ENCODE measurements around the gene EPHA3. TPM values are rescaled to one million over a fixed set of nuclear protein-coding genes. Genes with fewer than 3 reads are reported as not detected.

The EPHA3 gene
- total and polyA plus RNA-seq, 2 donors (not counting 1 experiment from before 2014, with no cell fraction given): 0.01 TPM; not detected in 1

DNA sequence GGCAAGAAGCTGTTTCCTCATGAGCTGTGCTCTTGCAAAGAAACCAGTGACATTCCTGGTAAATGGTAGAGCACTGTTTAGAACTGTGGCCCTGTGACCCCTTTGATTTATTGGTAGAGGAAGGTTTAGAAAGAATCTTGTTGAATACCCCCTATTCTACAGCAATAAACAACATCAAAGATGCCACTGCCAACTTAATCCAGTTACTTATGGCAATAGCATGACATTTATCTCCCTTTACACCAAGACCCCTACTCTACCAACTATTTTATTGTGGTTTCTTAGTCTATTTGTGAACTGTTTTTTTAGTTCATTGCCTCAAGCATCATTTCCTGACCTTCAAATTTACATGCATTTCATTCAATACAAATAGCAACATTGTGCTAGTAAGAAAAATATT lies 288.6 kb downstream of the EPHA3 start:
- ATAC-seq (ENCODE audit: low read depth): no peak

DNA sequence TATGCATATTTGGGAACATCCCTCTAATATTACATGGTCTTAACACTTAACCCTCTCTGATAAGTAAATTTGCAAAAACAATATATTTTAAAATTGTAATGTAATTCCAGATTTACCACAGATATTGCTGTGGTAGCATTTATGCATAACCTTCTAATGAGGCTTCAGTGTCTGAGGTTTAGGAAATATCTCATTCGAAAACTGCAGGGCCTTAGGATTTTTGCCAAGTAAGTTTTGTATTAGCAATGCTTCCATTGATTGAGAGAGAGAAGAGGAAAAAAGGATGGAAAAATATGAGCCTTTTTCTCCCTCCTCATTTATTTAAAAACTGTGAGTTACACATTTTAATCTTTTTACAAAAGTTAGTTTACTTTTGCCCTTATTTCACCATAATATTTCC lies 294.6 kb downstream of the EPHA3 start:
- no peak for DNase-seq
- Histone ChIP-seq H3K4me1 (ENCODE audit: control insufficient read depth in 2 of 2, insufficient read depth in 2 of 2, low read length in 2 of 2) (no peaks in the 10 kb centered on the region), H3K27ac (ENCODE audit: low read length in 2 of 2) (no peak overlapping the region), H3K79me2 (ENCODE audit: control insufficient read depth, insufficient read depth, low read length) (no peaks in the 10 kb centered on the region), H3K9me3 (ENCODE audit: control extremely low read depth in 1 of 3, control insufficient read depth in 2 of 3, insufficient read depth in 1 of 3, low read length in 2 of 3) (peaks cover 0 to 4% (median 0%) of the 10 kb centered on the region in 3 donors), H4K20me1 (ENCODE audit: control insufficient read depth, insufficient read depth, low read length, poor library complexity, severe bottlenecking) (no peaks in the 10 kb centered on the region), H2AFZ (ENCODE audit: insufficient read depth, low read depth, low read length, poor library complexity, severe bottlenecking) (no peak overlapping the region), H3K9ac (ENCODE audit: low read length) (no peak overlapping the region), H3K4me2 (replicated peaks; ENCODE audit: low read depth, low read length, poor library complexity, severe bottlenecking) (no peak overlapping the region), H3K4me3 (ENCODE audit: control extremely low read depth in 1 of 5, extremely low read depth in 1 of 5, insufficient read depth in 1 of 5, low read depth in 2 of 5, low read length in 4 of 5) (no peak overlapping the region), H3K36me3 (replicated peaks in 1 of 2; ENCODE audit: control extremely low read depth in 1 of 2, control insufficient read depth in 1 of 2, extremely low read depth in 1 of 2, insufficient read depth in 2 of 2, low read length in 1 of 2) (no peaks in the 10 kb centered on the region), H3K27me3 (replicated peaks in 1 of 4; ENCODE audit: control extremely low read depth in 1 of 4, control insufficient read depth in 3 of 4, insufficient read depth in 4 of 4, low read length in 3 of 4) (no peaks in the 10 kb centered on the region)
- TF ChIP-seq EZH2 (IDR thresholded peaks at IDR 0.05; ENCODE audit: borderline replicate concordance, insufficient read depth, low read depth, low read length, poor library complexity, severe bottlenecking): no peak
- TF ChIP-seq, protein P1, sequence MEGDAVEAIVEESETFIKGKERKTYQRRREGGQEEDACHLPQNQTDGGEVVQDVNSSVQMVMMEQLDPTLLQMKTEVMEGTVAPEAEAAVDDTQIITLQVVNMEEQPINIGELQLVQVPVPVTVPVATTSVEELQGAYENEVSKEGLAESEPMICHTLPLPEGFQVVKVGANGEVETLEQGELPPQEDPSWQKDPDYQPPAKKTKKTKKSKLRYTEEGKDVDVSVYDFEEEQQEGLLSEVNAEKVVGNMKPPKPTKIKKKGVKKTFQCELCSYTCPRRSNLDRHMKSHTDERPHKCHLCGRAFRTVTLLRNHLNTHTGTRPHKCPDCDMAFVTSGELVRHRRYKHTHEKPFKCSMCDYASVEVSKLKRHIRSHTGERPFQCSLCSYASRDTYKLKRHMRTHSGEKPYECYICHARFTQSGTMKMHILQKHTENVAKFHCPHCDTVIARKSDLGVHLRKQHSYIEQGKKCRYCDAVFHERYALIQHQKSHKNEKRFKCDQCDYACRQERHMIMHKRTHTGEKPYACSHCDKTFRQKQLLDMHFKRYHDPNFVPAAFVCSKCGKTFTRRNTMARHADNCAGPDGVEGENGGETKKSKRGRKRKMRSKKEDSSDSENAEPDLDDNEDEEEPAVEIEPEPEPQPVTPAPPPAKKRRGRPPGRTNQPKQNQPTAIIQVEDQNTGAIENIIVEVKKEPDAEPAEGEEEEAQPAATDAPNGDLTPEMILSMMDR (IDR thresholded peaks at IDR 0.05): no peak
- Mint-ChIP-seq H3K4me3 (no peak overlapping the region), H3K27me3 (no peaks in the 10 kb centered on the region), H3K9me3 (ENCODE audit: insufficient read depth) (no peaks in the 10 kb centered on the region), H3K4me1 (no peaks in the 10 kb centered on the region), H3K27ac (no peak overlapping the region)
- ATAC-seq (ENCODE audit: low read depth): no peak
- no CpG with 5 or more reads among the region's 1 CpG for WGBS (ENCODE audit: insufficient coverage)
- CTCF ChIA-PET: no interaction called here
- POLR2A ChIA-PET: no interaction called here
- intact Hi-C loops (cut with micrococcal nuclease): no loop called here

More for the DNA sequence above, 288.6 kb downstream of the EPHA3 start:
- Histone ChIP-seq H3K9me3 (ENCODE audit: control extremely low read depth in 1 of 3, control insufficient read depth in 2 of 3, insufficient read depth in 1 of 3, low read length in 2 of 3) (peaks cover 0 to 4% (median 1%) of the 10 kb centered on the region in 3 donors), H3K36me3 (replicated peaks in 1 of 2; ENCODE audit: control extremely low read depth in 1 of 2, control insufficient read depth in 1 of 2, extremely low read depth in 1 of 2, insufficient read depth in 2 of 2, low read length in 1 of 2) (no peaks in the 10 kb centered on the region), H3K27ac (ENCODE audit: low read length in 2 of 2) (no peak overlapping the region), H3K4me2 (replicated peaks; ENCODE audit: low read depth, low read length, poor library complexity, severe bottlenecking) (no peak overlapping the region), H3K4me3 (ENCODE audit: control extremely low read depth in 1 of 5, extremely low read depth in 1 of 5, insufficient read depth in 1 of 5, low read depth in 2 of 5, low read length in 4 of 5) (no peak overlapping the region), H3K4me1 (ENCODE audit: control insufficient read depth in 2 of 2, insufficient read depth in 2 of 2, low read length in 2 of 2) (no peaks in the 10 kb centered on the region), H4K20me1 (ENCODE audit: control insufficient read depth, insufficient read depth, low read length, poor library complexity, severe bottlenecking) (no peaks in the 10 kb centered on the region), H3K27me3 (replicated peaks in 1 of 4; ENCODE audit: control extremely low read depth in 1 of 4, control insufficient read depth in 3 of 4, insufficient read depth in 4 of 4, low read length in 3 of 4) (no peaks in the 10 kb centered on the region), H2AFZ (ENCODE audit: insufficient read depth, low read depth, low read length, poor library complexity, severe bottlenecking) (no peak overlapping the region), H3K79me2 (ENCODE audit: control insufficient read depth, insufficient read depth, low read length) (no peaks in the 10 kb centered on the region), H3K9ac (ENCODE audit: low read length) (no peak overlapping the region)
- Mint-ChIP-seq H3K4me1 (no peaks in the 10 kb centered on the region), H3K4me3 (no peak overlapping the region), H3K9me3 (ENCODE audit: insufficient read depth) (no peaks in the 10 kb centered on the region), H3K27me3 (no peaks in the 10 kb centered on the region), H3K27ac (no peak overlapping the region)
- intact Hi-C loops (cut with micrococcal nuclease): no loop called here
- ChIA-PET CTCF (no interaction called here), POLR2A (no interaction called here)
- no peak for DNase-seq
- TF ChIP-seq, protein P1 (IDR thresholded peaks at IDR 0.05): no peak
- no peak for TF ChIP-seq EZH2 (IDR thresholded peaks at IDR 0.05; ENCODE audit: borderline replicate concordance, insufficient read depth, low read depth, low read length, poor library complexity, severe bottlenecking)

Measured in B cell (primary cell).